Measurements from ENCODE around the gene GAL3ST2.
A peak's percentile ranks its signal among the peaks of the same experiment; 100 is the strongest.

GAL3ST2 gene

DNA sequence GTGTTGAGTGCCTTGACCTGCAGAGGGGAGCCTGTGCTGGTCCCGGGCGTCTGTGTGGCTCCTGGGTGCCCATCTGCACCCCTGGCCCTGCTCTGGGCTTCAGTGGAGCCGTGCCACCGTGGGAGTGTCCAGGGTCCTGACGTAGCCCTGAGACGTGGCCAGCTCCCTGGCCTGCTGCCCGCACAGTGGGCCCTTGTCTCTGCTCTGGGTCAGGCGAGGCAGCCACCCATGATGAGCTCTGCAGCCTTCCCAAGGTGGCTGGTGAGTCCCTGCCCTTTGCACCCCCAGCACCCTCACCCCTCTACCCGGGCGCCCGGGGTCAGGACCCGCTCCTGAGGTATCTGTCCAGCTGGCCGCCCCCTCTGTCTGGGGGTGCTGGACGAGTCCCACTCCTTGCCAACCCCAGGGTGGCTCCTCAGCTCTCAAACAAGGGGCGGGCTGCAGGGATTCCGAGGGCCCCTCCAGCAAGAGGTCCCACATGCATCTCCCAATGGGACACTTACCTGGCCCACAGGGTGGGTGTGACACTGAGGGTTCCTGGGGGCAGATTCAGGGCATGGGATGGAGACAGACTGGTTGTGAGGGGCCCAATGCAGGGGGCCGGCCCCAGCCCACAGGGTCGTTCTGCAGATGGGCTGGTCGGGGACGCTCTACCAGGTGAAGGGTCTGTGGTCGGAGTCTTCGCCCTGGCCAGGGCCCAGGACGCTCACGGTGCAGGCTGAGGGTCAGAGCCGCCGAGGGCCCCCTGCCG lies 34.8 kb downstream of the GAL3ST2 start:
- Histone ChIP-seq H3K27me3 (ENCODE audit: control insufficient read depth, low read length) (no peaks in the 10 kb centered on the region), H3F3A (ENCODE audit: control insufficient read depth, insufficient read depth) (no peaks in the 10 kb centered on the region)

DNA sequence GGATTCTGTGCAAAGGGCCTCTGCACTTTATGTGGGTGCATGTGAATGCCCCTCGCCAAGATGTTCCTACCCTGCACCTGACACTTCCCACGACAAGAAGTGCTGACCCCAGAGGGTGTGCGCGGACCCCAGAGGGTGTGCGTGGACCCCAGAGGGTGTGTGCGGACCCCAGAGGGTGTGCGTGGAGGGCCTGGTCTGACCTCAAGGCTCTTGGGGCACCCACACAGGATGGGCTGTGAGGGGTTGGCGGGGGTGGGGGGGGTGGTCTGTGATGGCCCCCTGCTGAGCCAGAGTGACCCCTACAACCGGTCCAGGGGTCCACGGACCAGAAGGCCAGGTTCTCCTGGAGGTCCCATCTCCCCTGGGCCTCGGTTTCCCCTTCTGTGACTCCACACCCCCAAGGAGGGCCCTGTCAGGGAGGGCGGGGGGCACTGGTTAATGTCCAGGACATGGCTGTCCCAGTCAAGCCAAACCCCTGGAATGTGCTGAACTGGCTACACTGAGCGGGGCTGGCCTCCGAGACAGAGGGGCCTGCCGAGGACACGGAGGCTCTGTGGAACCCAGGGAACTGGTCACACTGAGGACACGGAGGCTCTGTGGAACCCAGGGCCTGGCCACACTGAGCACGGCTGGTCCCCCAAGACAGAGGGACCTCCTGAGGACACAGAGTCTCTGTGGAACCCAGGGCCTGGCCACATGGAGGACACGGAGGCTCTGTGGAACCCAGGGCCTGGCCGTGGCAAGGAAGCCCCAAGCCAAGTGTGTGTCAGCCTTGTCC lies 35.5 kb downstream of the GAL3ST2 start:
- Histone ChIP-seq H3K27ac (ENCODE audit: low read depth, low read length) (no peak overlapping the region), H3K36me3 (ENCODE audit: control insufficient read depth, low read length) (no peaks in the 10 kb centered on the region), H3K27me3 (ENCODE audit: control insufficient read depth, low read length) (no peaks in the 10 kb centered on the region), H3K79me2 (ENCODE audit: control insufficient read depth, low read length) (no peaks in the 10 kb centered on the region), H3K9me2 (replicated peaks; ENCODE audit: control insufficient read depth, low read length) (no peaks in the 10 kb centered on the region), H4K20me1 (ENCODE audit: control insufficient read depth, insufficient read depth, low read depth, low read length) (no peaks in the 10 kb centered on the region), H3F3A (ENCODE audit: control insufficient read depth, insufficient read depth) (no peaks in the 10 kb centered on the region), H3K4me2 (ENCODE audit: low read length) (no peak overlapping the region), H3K4me1 (ENCODE audit: control insufficient read depth, low read length) (peaks cover 21% of the 10 kb centered on the region), H3K9me3 (ENCODE audit: control insufficient read depth, insufficient read depth, low read length) (no peaks in the 10 kb centered on the region), H3K4me3 (ENCODE audit: low read length) (no peak overlapping the region)
- no peak for TF ChIP-seq EZH2phosphoT487 (IDR thresholded peaks at IDR 0.05; ENCODE audit: borderline replicate concordance, low read length)
- TF ChIP-seq, protein P1, sequence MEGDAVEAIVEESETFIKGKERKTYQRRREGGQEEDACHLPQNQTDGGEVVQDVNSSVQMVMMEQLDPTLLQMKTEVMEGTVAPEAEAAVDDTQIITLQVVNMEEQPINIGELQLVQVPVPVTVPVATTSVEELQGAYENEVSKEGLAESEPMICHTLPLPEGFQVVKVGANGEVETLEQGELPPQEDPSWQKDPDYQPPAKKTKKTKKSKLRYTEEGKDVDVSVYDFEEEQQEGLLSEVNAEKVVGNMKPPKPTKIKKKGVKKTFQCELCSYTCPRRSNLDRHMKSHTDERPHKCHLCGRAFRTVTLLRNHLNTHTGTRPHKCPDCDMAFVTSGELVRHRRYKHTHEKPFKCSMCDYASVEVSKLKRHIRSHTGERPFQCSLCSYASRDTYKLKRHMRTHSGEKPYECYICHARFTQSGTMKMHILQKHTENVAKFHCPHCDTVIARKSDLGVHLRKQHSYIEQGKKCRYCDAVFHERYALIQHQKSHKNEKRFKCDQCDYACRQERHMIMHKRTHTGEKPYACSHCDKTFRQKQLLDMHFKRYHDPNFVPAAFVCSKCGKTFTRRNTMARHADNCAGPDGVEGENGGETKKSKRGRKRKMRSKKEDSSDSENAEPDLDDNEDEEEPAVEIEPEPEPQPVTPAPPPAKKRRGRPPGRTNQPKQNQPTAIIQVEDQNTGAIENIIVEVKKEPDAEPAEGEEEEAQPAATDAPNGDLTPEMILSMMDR (IDR thresholded peaks at IDR 0.05; ENCODE audit: low read depth, low read length, poor library complexity, severe bottlenecking), result no peak

More for the DNA sequence above, 34.8 kb downstream of the GAL3ST2 start:
- no peaks in the 10 kb centered on the region for H3K9me2 ChIP-seq (replicated peaks; ENCODE audit: control insufficient read depth, low read length)
- no peaks in the 10 kb centered on the region for H3K79me2 ChIP-seq (ENCODE audit: control insufficient read depth, low read length)
- H3K27ac ChIP-seq (ENCODE audit: low read depth, low read length), result no peak overlapping the region
- peaks cover 19% of the 10 kb centered on the region for H3K4me1 ChIP-seq (ENCODE audit: control insufficient read depth, low read length)
- H4K20me1 ChIP-seq (ENCODE audit: control insufficient read depth, insufficient read depth, low read depth, low read length), result no peaks in the 10 kb centered on the region
- no peaks in the 10 kb centered on the region for H3K36me3 ChIP-seq (ENCODE audit: control insufficient read depth, low read length)
- no peak for TF ChIP-seq EZH2phosphoT487 (IDR thresholded peaks at IDR 0.05; ENCODE audit: borderline replicate concordance, low read length)
- TF ChIP-seq, protein P1 (IDR thresholded peaks at IDR 0.05; ENCODE audit: low read depth, low read length, poor library complexity, severe bottlenecking), result no peak
- H3K9me3 ChIP-seq (ENCODE audit: control insufficient read depth, insufficient read depth, low read length), result no peaks in the 10 kb centered on the region
- no peak overlapping the region for H3K4me2 ChIP-seq (ENCODE audit: low read length)
- no peak overlapping the region for H3K4me3 ChIP-seq (ENCODE audit: low read length)

DNA sequence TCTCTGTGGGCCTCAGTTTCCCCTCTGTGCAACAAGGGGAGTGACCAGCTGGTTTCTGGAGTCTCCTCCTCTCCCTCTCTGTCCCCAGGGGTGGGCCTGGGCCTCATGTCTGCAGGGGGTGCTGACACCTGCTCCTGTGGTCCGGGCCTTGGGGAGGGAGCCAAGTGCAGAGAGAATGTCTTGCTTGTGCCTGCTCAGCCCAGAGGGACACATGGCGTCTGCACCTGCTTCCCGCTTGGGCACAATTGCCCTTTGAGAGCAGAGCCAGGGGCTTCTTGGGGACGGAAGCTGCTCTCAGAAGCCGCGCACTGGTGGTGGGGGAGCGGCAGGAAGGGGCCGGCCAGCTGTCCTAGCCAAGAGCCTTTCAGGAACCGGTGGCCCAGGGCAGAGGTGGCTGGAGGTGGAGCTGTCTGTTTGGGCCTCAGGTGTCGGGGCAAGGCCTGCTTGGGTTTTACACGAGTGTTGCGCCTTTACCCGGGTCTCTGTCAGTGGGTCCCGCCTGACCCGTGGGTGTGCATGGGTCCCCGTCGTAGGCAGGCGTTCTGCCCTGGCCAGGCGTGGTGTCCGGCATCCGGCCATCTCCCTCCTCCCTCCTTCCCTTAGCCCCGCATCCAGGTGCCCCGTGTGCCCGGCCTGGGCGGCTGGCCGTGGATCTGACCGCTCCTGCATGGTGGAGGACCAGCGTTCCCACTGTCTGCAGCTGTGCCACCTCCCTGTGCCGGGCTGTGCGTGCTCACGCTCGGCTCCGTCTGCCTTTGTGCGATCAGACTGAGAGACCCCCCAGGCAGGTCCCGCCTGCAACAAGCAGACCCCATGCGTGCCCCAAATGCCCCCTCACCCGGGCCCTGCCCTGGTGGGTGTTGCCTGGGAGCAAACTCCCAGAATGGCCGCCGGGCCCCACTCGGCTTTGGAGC lies 36.4 kb downstream of the GAL3ST2 start:
- Histone ChIP-seq H3K4me1 (ENCODE audit: control insufficient read depth, low read length) (peaks cover 26% of the 10 kb centered on the region), H3K79me2 (ENCODE audit: control insufficient read depth, low read length) (no peaks in the 10 kb centered on the region), H3K4me3 (ENCODE audit: low read length) (no peak overlapping the region), H3K27ac (ENCODE audit: low read depth, low read length) (no peak overlapping the region), H4K20me1 (ENCODE audit: control insufficient read depth, insufficient read depth, low read depth, low read length) (no peaks in the 10 kb centered on the region), H3K9me2 (replicated peaks; ENCODE audit: control insufficient read depth, low read length) (no peaks in the 10 kb centered on the region), H3F3A (ENCODE audit: control insufficient read depth, insufficient read depth) (no peaks in the 10 kb centered on the region), H3K27me3 (ENCODE audit: control insufficient read depth, low read length) (no peaks in the 10 kb centered on the region), H3K9me3 (ENCODE audit: control insufficient read depth, insufficient read depth, low read length) (no peaks in the 10 kb centered on the region), H3K36me3 (ENCODE audit: control insufficient read depth, low read length) (no peaks in the 10 kb centered on the region), H3K4me2 (ENCODE audit: low read length) (peak overlapping the region; percentile 52; the same call in 1 of the 2 replicates)
- no peak for TF ChIP-seq EZH2phosphoT487 (IDR thresholded peaks at IDR 0.05; ENCODE audit: borderline replicate concordance, low read length)
- TF ChIP-seq, protein P1 (IDR thresholded peaks at IDR 0.05; ENCODE audit: low read depth, low read length, poor library complexity, severe bottlenecking), result no peak

Measured in DOHH2 (cell line).